ENCODE results near the gene SFXN4. TPM values are rescaled to one million over a fixed set of nuclear protein-coding genes. Genes with fewer than 3 reads are reported as not detected.

Gene SFXN4
- total and polyA plus RNA-seq, 2 experiments from 2014 or later = 18.6 to 22.3 TPM

GRCh38 chr10:119113751-119114732 is 51.5 kb downstream of the SFXN4 start:
- peaks cover 42% of the 10 kb centered on the region for H3K36me3 ChIP-seq (ENCODE audit: insufficient read depth)
- no peaks in the 10 kb centered on the region for H3K9me2 ChIP-seq (ENCODE audit: insufficient read depth)
- H3K27ac ChIP-seq (ENCODE audit: low read depth) = no peak overlapping the region
- no peaks in the 10 kb centered on the region for H3K27me3 Mint-ChIP-seq (ENCODE audit: insufficient read depth, low read depth, poor library complexity)
- H3F3A ChIP-seq (replicated peaks; ENCODE audit: low read depth) = no peaks in the 10 kb centered on the region
- H3K27ac Mint-ChIP-seq = no peak overlapping the region
- no peak overlapping the region for H2AFZ ChIP-seq
- H3K27me3 ChIP-seq (ENCODE audit: insufficient read depth) = no peaks in the 10 kb centered on the region
- H3K79me2 ChIP-seq (replicated peaks; ENCODE audit: insufficient read depth) = no peaks in the 10 kb centered on the region
- ATAC-seq (no peak), DNase-seq (ENCODE audit: low spot score) (no peak)
- H4K20me1 ChIP-seq (replicated peaks; ENCODE audit: insufficient read depth) = peaks cover 8% of the 10 kb centered on the region
- H3K4me2 ChIP-seq = no peak overlapping the region
- H3K4me3 ChIP-seq = no peak overlapping the region
- TF ChIP-seq EZH2 (IDR thresholded peaks at IDR 0.05; ENCODE audit: low read depth, unreplicated experiment) (no peak), CREB1 (CRISPR knock-in tag; IDR thresholded peaks at IDR 0.05; ENCODE audit: low read depth) (no peak), ZNF114 (CRISPR knock-in tag; IDR thresholded peaks at IDR 0.05) (no peak), ZNF462 (CRISPR knock-in tag; IDR thresholded peaks at IDR 0.05) (no peak), NANOG (IDR thresholded peaks at IDR 0.05; ENCODE audit: borderline replicate concordance) (no peak), STAT1 (IDR thresholded peaks at IDR 0.05; ENCODE audit: unreplicated experiment) (no peak), POLR2AphosphoS5 (IDR thresholded peaks at IDR 0.05; ENCODE audit: low read depth) (no peak), ETS1 (IDR thresholded peaks at IDR 0.05) (no peak), JUNB (IDR thresholded peaks at IDR 0.05; ENCODE audit: unreplicated experiment) (no peak), REST (IDR thresholded peaks at IDR 0.05; ENCODE audit: unreplicated experiment) (no peak), EZH2phosphoT487 (IDR thresholded peaks at IDR 0.05; ENCODE audit: unreplicated experiment) (no peak), CTCF (conservative IDR thresholded peaks at IDR 0.05; ENCODE audit: low read depth in 2 of 2) (no peak), ZNF331 (CRISPR knock-in tag; IDR thresholded peaks at IDR 0.05; ENCODE audit: low read depth) (no peak)
- peaks cover 62% of the 10 kb centered on the region for H3K36me3 Mint-ChIP-seq (ENCODE audit: low read depth)
- no peak overlapping the region for H3K4me3 Mint-ChIP-seq
- H3K9me3 Mint-ChIP-seq = no peaks in the 10 kb centered on the region
- no peaks in the 10 kb centered on the region for H3K4me1 Mint-ChIP-seq
- no peaks in the 10 kb centered on the region for H3K4me1 ChIP-seq (ENCODE audit: insufficient read depth)
